ENCODE data around the gene TPK1. TPM values are rescaled to one million over a fixed set of nuclear protein-coding genes. Genes with fewer than 3 reads are reported as not detected.

Gene TPK1
- total RNA-seq, 1 donor from 2014 or later, result 20.0 TPM

GRCh38 chr7:144777005-144777839 is 58.6 kb downstream of the TPK1 start:
- Mint-ChIP-seq H3K9me3 (no peaks in the 10 kb centered on the region), H3K4me3 (no peak overlapping the region), H3K27me3 (no peaks in the 10 kb centered on the region), H3K4me1 (peaks cover 8% of the 10 kb centered on the region), H3K27ac (no peak overlapping the region), H3K36me3 (ENCODE audit: low read depth) (no peaks in the 10 kb centered on the region)
- ATAC-seq (ENCODE audit: low read depth) (no peak), DNase-seq (no peak)
- intact Hi-C loops (cut with micrococcal nuclease), result no loop called here
- TF ChIP-seq CTCF (IDR thresholded peaks at IDR 0.05), result no peak
- CTCF ChIA-PET, result no interaction called here
- POLR2A ChIA-PET, result no interaction called here

GRCh38 chr7:144776447-144776846 is 59.4 kb downstream of the TPK1 start:
- intact Hi-C loops (cut with micrococcal nuclease), result no loop called here
- no peaks in the 10 kb centered on the region for H3K27me3 Mint-ChIP-seq
- TF ChIP-seq CTCF (IDR thresholded peaks at IDR 0.05), result no peak
- H3K36me3 Mint-ChIP-seq (ENCODE audit: low read depth), result no peaks in the 10 kb centered on the region
- DNase-seq, result no peak
- H3K4me3 Mint-ChIP-seq, result no peak overlapping the region
- ATAC-seq (ENCODE audit: low read depth), result no peak
- no peak overlapping the region for H3K27ac Mint-ChIP-seq
- CTCF ChIA-PET, result no interaction called here
- POLR2A ChIA-PET, result no interaction called here
- no peaks in the 10 kb centered on the region for H3K9me3 Mint-ChIP-seq
- H3K4me1 Mint-ChIP-seq, result peaks cover 8% of the 10 kb centered on the region

GRCh38 chr7:144775749-144776148 is 60.1 kb downstream of the TPK1 start:
- intact Hi-C loops (cut with micrococcal nuclease), result no loop called here
- TF ChIP-seq CTCF (IDR thresholded peaks at IDR 0.05), result no peak
- H3K27ac Mint-ChIP-seq, result no peak overlapping the region
- ATAC-seq (ENCODE audit: low read depth) (no peak), DNase-seq (no peak)
- no peaks in the 10 kb centered on the region for H3K9me3 Mint-ChIP-seq
- no peaks in the 10 kb centered on the region for H3K27me3 Mint-ChIP-seq
- H3K4me1 Mint-ChIP-seq, result peaks cover 15% of the 10 kb centered on the region
- H3K36me3 Mint-ChIP-seq (ENCODE audit: low read depth), result no peaks in the 10 kb centered on the region
- POLR2A ChIA-PET, result no interaction called here
- CTCF ChIA-PET, result no interaction called here
- H3K4me3 Mint-ChIP-seq, result no peak overlapping the region

- ChIA-PET CTCF (no interaction called here), POLR2A (no interaction called here)
- H3K4me1 Mint-ChIP-seq, result peaks cover 8% of the 10 kb centered on the region
- no peak for TF ChIP-seq CTCF (IDR thresholded peaks at IDR 0.05)
- H3K4me3 Mint-ChIP-seq, result no peak overlapping the region
- no peak for DNase-seq
- ATAC-seq (ENCODE audit: low read depth), result no peak
- no peaks in the 10 kb centered on the region for H3K9me3 Mint-ChIP-seq
- H3K27ac Mint-ChIP-seq, result no peak overlapping the region
- intact Hi-C loops (cut with micrococcal nuclease), result no loop called here
- H3K27me3 Mint-ChIP-seq, result no peaks in the 10 kb centered on the region
- H3K36me3 Mint-ChIP-seq (ENCODE audit: low read depth), result no peaks in the 10 kb centered on the region
These were observed 63.9 kb downstream of the TPK1 start for GRCh38 chr7:144771927-144772326.

- ATAC-seq (ENCODE audit: low read depth) (no peak), DNase-seq (no peak)
- CTCF ChIA-PET, result no interaction called here
- Mint-ChIP-seq H3K27me3 (no peaks in the 10 kb centered on the region), H3K4me1 (peaks cover 7% of the 10 kb centered on the region), H3K36me3 (ENCODE audit: low read depth) (no peaks in the 10 kb centered on the region), H3K27ac (no peak overlapping the region), H3K4me3 (no peak overlapping the region), H3K9me3 (no peaks in the 10 kb centered on the region)
- intact Hi-C loops (cut with micrococcal nuclease), result no loop called here
- POLR2A ChIA-PET, result no interaction called here
- no peak for TF ChIP-seq CTCF (IDR thresholded peaks at IDR 0.05)
These were observed 64.7 kb downstream of the TPK1 start for GRCh38 chr7:144771174-144771573.
